ENCODE results near the gene MTHFD2. TPM values are rescaled to one million over a fixed set of nuclear protein-coding genes. Genes with fewer than 3 reads are reported as not detected.

Gene MTHFD2
- 100 to 1,000 TPM in 1 of 2 donors, 10 to 100 TPM in 1; 93.3 to 216 TPM for total RNA-seq

DNA sequence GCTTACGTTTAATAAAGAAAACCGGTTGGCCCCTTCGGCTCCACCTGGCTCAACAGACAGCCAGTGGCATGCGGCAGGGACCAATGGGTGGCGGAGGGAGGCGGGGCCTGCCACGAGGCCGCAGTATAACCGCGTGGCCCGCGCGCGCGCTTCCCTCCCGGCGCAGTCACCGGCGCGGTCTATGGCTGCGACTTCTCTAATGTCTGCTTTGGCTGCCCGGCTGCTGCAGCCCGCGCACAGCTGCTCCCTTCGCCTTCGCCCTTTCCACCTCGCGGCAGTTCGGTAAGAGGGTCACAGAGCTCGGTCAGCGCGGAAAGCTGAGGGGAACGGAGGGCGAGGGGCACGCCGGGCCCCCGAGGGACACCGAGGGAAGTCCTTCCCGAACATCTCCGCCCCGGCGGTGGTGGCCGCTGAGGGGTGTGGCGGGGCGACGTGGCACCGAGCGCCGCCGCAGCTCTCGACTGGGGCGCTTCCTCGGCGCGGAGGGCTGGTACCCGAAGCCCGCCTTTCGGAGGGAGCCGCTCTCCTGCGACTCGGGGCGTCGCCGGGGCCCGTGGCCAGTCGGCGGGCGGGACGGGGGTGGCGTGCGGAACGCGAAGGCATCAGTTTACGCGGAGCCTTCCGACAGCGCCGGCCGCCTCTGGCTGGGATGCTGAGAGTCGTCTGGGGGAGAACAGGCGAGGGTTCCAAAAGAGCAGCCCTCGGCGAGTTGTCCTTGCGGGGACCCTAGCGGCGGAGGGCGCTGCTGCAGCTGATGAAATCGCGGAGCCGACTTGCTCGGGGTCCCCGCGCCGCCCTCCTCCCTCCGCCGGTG lies at the start of gene MTHFD2:
Gene MTHFD2, plus strand, starts transcription at position 155 of the 814 bp plus-strand sequence. Its CDS starts 27 bp downstream, at position 182.
- DNase-seq (ENCODE audit: low spot score) = peak; percentile 88
- H3K36me3 ChIP-seq = no peaks in the 10 kb centered on the region
- TF ChIP-seq, protein P1, sequence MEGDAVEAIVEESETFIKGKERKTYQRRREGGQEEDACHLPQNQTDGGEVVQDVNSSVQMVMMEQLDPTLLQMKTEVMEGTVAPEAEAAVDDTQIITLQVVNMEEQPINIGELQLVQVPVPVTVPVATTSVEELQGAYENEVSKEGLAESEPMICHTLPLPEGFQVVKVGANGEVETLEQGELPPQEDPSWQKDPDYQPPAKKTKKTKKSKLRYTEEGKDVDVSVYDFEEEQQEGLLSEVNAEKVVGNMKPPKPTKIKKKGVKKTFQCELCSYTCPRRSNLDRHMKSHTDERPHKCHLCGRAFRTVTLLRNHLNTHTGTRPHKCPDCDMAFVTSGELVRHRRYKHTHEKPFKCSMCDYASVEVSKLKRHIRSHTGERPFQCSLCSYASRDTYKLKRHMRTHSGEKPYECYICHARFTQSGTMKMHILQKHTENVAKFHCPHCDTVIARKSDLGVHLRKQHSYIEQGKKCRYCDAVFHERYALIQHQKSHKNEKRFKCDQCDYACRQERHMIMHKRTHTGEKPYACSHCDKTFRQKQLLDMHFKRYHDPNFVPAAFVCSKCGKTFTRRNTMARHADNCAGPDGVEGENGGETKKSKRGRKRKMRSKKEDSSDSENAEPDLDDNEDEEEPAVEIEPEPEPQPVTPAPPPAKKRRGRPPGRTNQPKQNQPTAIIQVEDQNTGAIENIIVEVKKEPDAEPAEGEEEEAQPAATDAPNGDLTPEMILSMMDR (IDR thresholded peaks at IDR 0.05) = peak; percentile 95
- no peaks in the 10 kb centered on the region for H3K9me3 ChIP-seq
- H3K4me1 ChIP-seq (ENCODE audit: control insufficient read depth in 1 of 2, low read depth in 2 of 2) = peaks cover 34 to 39% of the 10 kb centered on the region in 2 donors
- H3K4me3 ChIP-seq = peak within 1 kb of the TSS; percentile 93
- H3K27me3 ChIP-seq (replicated peaks; ENCODE audit: insufficient read depth) = no peaks in the 10 kb centered on the region
- peak within 1 kb of the TSS; percentile 93 to 99 for H3K27ac ChIP-seq
- ATAC-seq (ENCODE audit: insufficient number of reproducible peaks, low FRiP score, low read depth) = peak; percentile 74

GRCh38 chr2:74149247-74149525 lies 49.2 kb upstream of the MTHFD2 start:
- ATAC-seq (ENCODE audit: insufficient number of reproducible peaks, low FRiP score, low read depth) (no peak), DNase-seq (ENCODE audit: low spot score) (no peak)
- H3K36me3 ChIP-seq = peaks cover 3% of the 10 kb centered on the region
- peaks cover 17 to 32% of the 10 kb centered on the region in 2 donors for H3K4me1 ChIP-seq (ENCODE audit: control insufficient read depth in 1 of 2, low read depth in 2 of 2)
- no peak overlapping the region for H3K4me3 ChIP-seq
- H3K27me3 ChIP-seq (replicated peaks; ENCODE audit: insufficient read depth) = no peaks in the 10 kb centered on the region
- no peaks in the 10 kb centered on the region for H3K9me3 ChIP-seq
- no peak overlapping the region for H3K27ac ChIP-seq
- TF ChIP-seq, protein P1 (IDR thresholded peaks at IDR 0.05) = no peak

GRCh38 chr2:74149570-74150319 lies 48.7 kb upstream of the MTHFD2 start:
- TF ChIP-seq, protein P1 (IDR thresholded peaks at IDR 0.05) = no peak
- ATAC-seq (ENCODE audit: insufficient number of reproducible peaks, low FRiP score, low read depth) (no peak), DNase-seq (ENCODE audit: low spot score) (no peak)
- H3K36me3 ChIP-seq = peaks cover 3% of the 10 kb centered on the region
- H3K27me3 ChIP-seq (replicated peaks; ENCODE audit: insufficient read depth) = no peaks in the 10 kb centered on the region
- peaks cover 17 to 32% of the 10 kb centered on the region in 2 donors for H3K4me1 ChIP-seq (ENCODE audit: control insufficient read depth in 1 of 2, low read depth in 2 of 2)
- no peak overlapping the region for H3K27ac ChIP-seq
- no peak overlapping the region for H3K4me3 ChIP-seq
- no peaks in the 10 kb centered on the region for H3K9me3 ChIP-seq

DNA sequence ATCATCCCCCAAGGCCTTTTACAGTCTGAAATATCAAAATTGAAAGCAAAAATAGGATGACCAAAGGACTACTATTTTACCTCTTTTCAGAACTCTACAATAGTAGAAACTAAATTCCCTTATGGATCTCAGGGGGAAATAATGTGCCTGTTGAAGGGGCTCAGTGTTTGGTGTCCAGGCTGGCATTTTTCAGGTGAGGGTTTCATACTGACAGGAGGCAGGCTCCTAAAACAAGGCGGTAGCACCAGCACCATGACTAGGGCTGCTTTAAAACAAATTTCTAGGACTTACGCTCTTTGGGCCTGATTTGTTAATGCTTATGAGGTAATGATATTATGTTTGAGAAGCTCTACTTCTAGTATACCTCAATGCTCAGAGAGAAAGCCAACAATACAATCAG lies 45.5 kb upstream of the MTHFD2 start:
- H3K36me3 ChIP-seq = peaks cover 10% of the 10 kb centered on the region
- no peak for DNase-seq (ENCODE audit: low spot score)
- TF ChIP-seq, protein P1 (IDR thresholded peaks at IDR 0.05) = no peak
- H3K4me3 ChIP-seq = no peak overlapping the region
- H3K4me1 ChIP-seq (ENCODE audit: control insufficient read depth in 1 of 2, low read depth in 2 of 2) = peaks cover 7 to 13% of the 10 kb centered on the region in 2 donors
- no peaks in the 10 kb centered on the region for H3K27me3 ChIP-seq (replicated peaks; ENCODE audit: insufficient read depth)
- ATAC-seq (ENCODE audit: insufficient number of reproducible peaks, low FRiP score, low read depth) = no peak
- no peaks in the 10 kb centered on the region for H3K9me3 ChIP-seq
- no peak overlapping the region for H3K27ac ChIP-seq

DNA sequence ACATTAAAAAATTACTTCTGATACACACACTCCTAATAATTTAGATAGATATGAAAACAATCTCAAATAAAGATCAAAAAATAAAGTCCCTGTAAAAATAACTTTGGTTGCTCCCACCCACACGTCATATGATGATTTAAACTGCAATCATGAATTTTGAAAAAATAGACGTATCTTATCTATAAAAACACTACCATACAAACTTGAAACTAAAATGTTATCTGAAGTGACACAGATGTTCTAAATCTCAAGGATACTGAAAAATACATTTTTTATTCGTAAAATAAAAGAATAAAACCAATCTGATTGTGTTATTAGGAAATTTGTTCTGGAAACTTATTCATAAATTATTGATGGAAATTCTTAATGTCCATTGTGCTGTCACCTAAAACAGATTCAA lies 42.6 kb upstream of the MTHFD2 start:
- Histone ChIP-seq H3K9me3 (no peaks in the 10 kb centered on the region), H3K36me3 (peaks cover 20% of the 10 kb centered on the region), H3K4me3 (no peak overlapping the region), H3K27me3 (replicated peaks; ENCODE audit: insufficient read depth) (no peaks in the 10 kb centered on the region), H3K27ac (no peak overlapping the region), H3K4me1 (ENCODE audit: control insufficient read depth in 1 of 2, low read depth in 2 of 2) (no peaks in the 10 kb centered on the region)
- ATAC-seq (ENCODE audit: insufficient number of reproducible peaks, low FRiP score, low read depth) (no peak), DNase-seq (ENCODE audit: low spot score) (no peak)
- TF ChIP-seq, protein P1 (IDR thresholded peaks at IDR 0.05) = no peak

Data from thoracic aorta (tissue), 2 donors.